ENCODE results near the gene FAM185A. TPM values are rescaled to one million over a fixed set of nuclear protein-coding genes. Genes with fewer than 3 reads are reported as not detected.
"Not testable (repeated sequence)": the region's sequence is repeated elsewhere in the genome, so short reads cannot be mapped to it uniquely, and the experiment has no call there.

Gene FAM185A
- polyA plus RNA-seq, 1 of the 3 experiments (the other 2 are of a cell fraction), result 12.8 TPM

GRCh38 chr7:102715718-102716117, 33.1 kb upstream of the FAM185A start:
- H3K4me3 ChIP-seq (ENCODE audit: low read depth in 2 of 2, low read length in 1 of 2); CTCF ChIA-PET; H2AFZ ChIP-seq (ENCODE audit: low read depth); H3K27ac ChIP-seq (ENCODE audit: low read depth in 2 of 2, low read length in 1 of 2); H3K36me3 ChIP-seq (replicated peaks in 1 of 2; ENCODE audit: control insufficient read depth in 1 of 2, insufficient read depth in 2 of 2, low read length in 1 of 2); H3K9me2 ChIP-seq; H3K9ac ChIP-seq; H4K20me1 ChIP-seq (ENCODE audit: insufficient read depth); H3K4me2 ChIP-seq; H3K79me2 ChIP-seq (ENCODE audit: insufficient read depth); H3K9me3 ChIP-seq; POLR2A ChIA-PET; H3K4me1 ChIP-seq (ENCODE audit: control insufficient read depth in 1 of 2, insufficient read depth in 2 of 2, low read depth in 1 of 2, low read length in 1 of 2); H3F3A ChIP-seq (replicated peaks; ENCODE audit: insufficient read depth); H3K27me3 ChIP-seq (ENCODE audit: insufficient read depth); DNase-seq: not testable (repeated sequence)
- 95% methylated on average over 2 of the region's 3 CpGs for WGBS (ENCODE audit: low lambda C conversion rate)

- H3K9me3 ChIP-seq; H2AFZ ChIP-seq (ENCODE audit: low read depth); H3K4me3 ChIP-seq (ENCODE audit: low read depth in 2 of 2, low read length in 1 of 2); DNase-seq; H3K79me2 ChIP-seq (ENCODE audit: insufficient read depth); H3K27ac ChIP-seq (ENCODE audit: low read depth in 2 of 2, low read length in 1 of 2); H3K27me3 ChIP-seq (ENCODE audit: insufficient read depth); H4K20me1 ChIP-seq (ENCODE audit: insufficient read depth); POLR2A ChIA-PET; CTCF ChIA-PET; H3K36me3 ChIP-seq (replicated peaks in 1 of 2; ENCODE audit: control insufficient read depth in 1 of 2, insufficient read depth in 2 of 2, low read length in 1 of 2); H3K9ac ChIP-seq; H3K4me1 ChIP-seq (ENCODE audit: control insufficient read depth in 1 of 2, insufficient read depth in 2 of 2, low read depth in 1 of 2, low read length in 1 of 2); H3K9me2 ChIP-seq; H3K4me2 ChIP-seq; H3F3A ChIP-seq (replicated peaks; ENCODE audit: insufficient read depth): not testable (repeated sequence)
Measured at GRCh38 chr7:102718491-102718890, 30.3 kb upstream of the FAM185A start.

- H3K36me3 ChIP-seq (replicated peaks in 1 of 2; ENCODE audit: control insufficient read depth in 1 of 2, insufficient read depth in 2 of 2, low read length in 1 of 2); H3K27me3 ChIP-seq (ENCODE audit: insufficient read depth); H3K4me2 ChIP-seq; H3K9me3 ChIP-seq; DNase-seq; H4K20me1 ChIP-seq (ENCODE audit: insufficient read depth); H3K4me1 ChIP-seq (ENCODE audit: control insufficient read depth in 1 of 2, insufficient read depth in 2 of 2, low read depth in 1 of 2, low read length in 1 of 2); H3K9me2 ChIP-seq; POLR2A ChIA-PET; H3F3A ChIP-seq (replicated peaks; ENCODE audit: insufficient read depth); H3K4me3 ChIP-seq (ENCODE audit: low read depth in 2 of 2, low read length in 1 of 2); H3K27ac ChIP-seq (ENCODE audit: low read depth in 2 of 2, low read length in 1 of 2); H3K9ac ChIP-seq; CTCF ChIA-PET; H3K79me2 ChIP-seq (ENCODE audit: insufficient read depth); H2AFZ ChIP-seq (ENCODE audit: low read depth): not testable (repeated sequence)
- 57% methylated on average over 5 of the region's 5 CpGs for WGBS (ENCODE audit: low lambda C conversion rate)
Measured at GRCh38 chr7:102726170-102726569, 22.6 kb upstream of the FAM185A start.

- POLR2A ChIA-PET; H3K9me2 ChIP-seq; H3K9ac ChIP-seq; H3K9me3 ChIP-seq; H4K20me1 ChIP-seq (ENCODE audit: insufficient read depth); H3K27me3 ChIP-seq (ENCODE audit: insufficient read depth); H3K27ac ChIP-seq (ENCODE audit: low read depth in 2 of 2, low read length in 1 of 2); CTCF ChIA-PET; H3K4me3 ChIP-seq (ENCODE audit: low read depth in 2 of 2, low read length in 1 of 2); H3K4me2 ChIP-seq; H3F3A ChIP-seq (replicated peaks; ENCODE audit: insufficient read depth); H3K79me2 ChIP-seq (ENCODE audit: insufficient read depth); H3K4me1 ChIP-seq (ENCODE audit: control insufficient read depth in 1 of 2, insufficient read depth in 2 of 2, low read depth in 1 of 2, low read length in 1 of 2); H3K36me3 ChIP-seq (replicated peaks in 1 of 2; ENCODE audit: control insufficient read depth in 1 of 2, insufficient read depth in 2 of 2, low read length in 1 of 2); DNase-seq; H2AFZ ChIP-seq (ENCODE audit: low read depth): not testable (repeated sequence)
- WGBS (ENCODE audit: low lambda C conversion rate), result 43% methylated on average over 2 of the region's 2 CpGs
Measured at GRCh38 chr7:102729670-102730069, 19.1 kb upstream of the FAM185A start.

- H3K27ac ChIP-seq (ENCODE audit: low read depth in 2 of 2, low read length in 1 of 2); DNase-seq; H3K9me3 ChIP-seq; POLR2A ChIA-PET; H3K9ac ChIP-seq; H4K20me1 ChIP-seq (ENCODE audit: insufficient read depth); H3K27me3 ChIP-seq (ENCODE audit: insufficient read depth); H3K4me3 ChIP-seq (ENCODE audit: low read depth in 2 of 2, low read length in 1 of 2); H3K4me2 ChIP-seq; H3K4me1 ChIP-seq (ENCODE audit: control insufficient read depth in 1 of 2, insufficient read depth in 2 of 2, low read depth in 1 of 2, low read length in 1 of 2); CTCF ChIA-PET; H3F3A ChIP-seq (replicated peaks; ENCODE audit: insufficient read depth); H2AFZ ChIP-seq (ENCODE audit: low read depth); H3K79me2 ChIP-seq (ENCODE audit: insufficient read depth); H3K9me2 ChIP-seq; H3K36me3 ChIP-seq (replicated peaks in 1 of 2; ENCODE audit: control insufficient read depth in 1 of 2, insufficient read depth in 2 of 2, low read length in 1 of 2): not testable (repeated sequence)
- 67% methylated on average over 3 of the region's 3 CpGs for WGBS (ENCODE audit: low lambda C conversion rate)
Measured at GRCh38 chr7:102730431-102730830, 18.4 kb upstream of the FAM185A start.

- whole genome bisulfite sequencing (ENCODE audit: low lambda C conversion rate), result 50% methylated on average over 3 of the region's 4 CpGs
- DNase-seq; POLR2A ChIA-PET; H3K9me3 ChIP-seq; H3K36me3 ChIP-seq (replicated peaks in 1 of 2; ENCODE audit: control insufficient read depth in 1 of 2, insufficient read depth in 2 of 2, low read length in 1 of 2); H3K9me2 ChIP-seq; H3F3A ChIP-seq (replicated peaks; ENCODE audit: insufficient read depth); H4K20me1 ChIP-seq (ENCODE audit: insufficient read depth); H3K4me2 ChIP-seq; H3K27ac ChIP-seq (ENCODE audit: low read depth in 2 of 2, low read length in 1 of 2); H3K27me3 ChIP-seq (ENCODE audit: insufficient read depth); H3K79me2 ChIP-seq (ENCODE audit: insufficient read depth); H3K9ac ChIP-seq; H3K4me1 ChIP-seq (ENCODE audit: control insufficient read depth in 1 of 2, insufficient read depth in 2 of 2, low read depth in 1 of 2, low read length in 1 of 2); H3K4me3 ChIP-seq (ENCODE audit: low read depth in 2 of 2, low read length in 1 of 2); CTCF ChIA-PET: not testable (repeated sequence)
- H2AFZ ChIP-seq (ENCODE audit: low read depth), result 0 out of 2 replicates have a peak overlapping the region, but pooled peaks have one; percentile 33
Measured at GRCh38 chr7:102742002-102742771, 6.6 kb upstream of the FAM185A start.

Measured in SK-N-SH (cell line).